HG03354 (cell line): ENCODE data around the gene TSPAN4.

Source experiments
- ATAC-seq: cut with Tn5 transposase; IDR thresholded peaks from one replicate; pipeline ENCODE4 v1.9.1; 2021; ENCODE audit warnings: mild to moderate bottlenecking; ENCODE audit not compliant: unreplicated experiment, poor library complexity, severe bottlenecking

TSPAN4 gene

DNA sequence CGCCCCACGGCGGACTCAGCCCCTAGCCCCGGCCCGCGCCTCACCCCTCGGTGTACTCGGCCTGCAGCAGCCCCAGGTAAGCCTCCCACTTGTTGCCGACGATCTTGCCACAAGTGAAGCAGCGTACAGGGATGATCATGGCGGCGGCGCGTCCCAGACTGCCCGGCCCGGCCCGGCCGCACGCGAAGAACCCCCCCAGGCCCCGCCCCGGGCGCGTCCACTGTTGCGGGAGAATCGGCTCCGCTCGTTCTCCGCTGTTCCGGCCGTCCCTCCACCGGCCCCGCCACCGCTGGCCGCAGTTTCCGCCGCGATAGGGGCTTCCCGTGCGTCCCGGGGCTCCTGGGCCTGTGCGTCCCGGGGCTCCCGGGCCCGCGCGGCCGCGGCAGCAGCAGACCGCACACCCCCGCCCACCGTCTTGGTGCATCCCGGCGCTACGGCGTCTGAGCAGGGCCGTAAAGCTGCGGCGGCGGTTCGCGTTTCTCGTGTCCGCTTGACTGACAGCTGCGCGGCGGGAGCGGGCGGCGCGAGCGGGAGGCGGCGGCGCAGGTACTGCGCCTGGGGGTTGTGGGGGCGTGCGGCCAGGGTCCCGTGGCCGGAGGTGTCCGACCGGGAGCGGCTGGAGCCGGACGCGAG is at the start of gene TSPAN4, which contains the start of gene POLR2L:
TSPAN4 (plus strand) TSS at position 483 of the 633 bp plus-strand sequence. CDS start 7,453 bp downstream, outside the sequence.
POLR2L (minus strand) TSS at position 160 of the 633 bp plus-strand sequence; CDS start at position 139, 21 bp downstream.
- ATAC-seq, result peak; percentile 68

DNA sequence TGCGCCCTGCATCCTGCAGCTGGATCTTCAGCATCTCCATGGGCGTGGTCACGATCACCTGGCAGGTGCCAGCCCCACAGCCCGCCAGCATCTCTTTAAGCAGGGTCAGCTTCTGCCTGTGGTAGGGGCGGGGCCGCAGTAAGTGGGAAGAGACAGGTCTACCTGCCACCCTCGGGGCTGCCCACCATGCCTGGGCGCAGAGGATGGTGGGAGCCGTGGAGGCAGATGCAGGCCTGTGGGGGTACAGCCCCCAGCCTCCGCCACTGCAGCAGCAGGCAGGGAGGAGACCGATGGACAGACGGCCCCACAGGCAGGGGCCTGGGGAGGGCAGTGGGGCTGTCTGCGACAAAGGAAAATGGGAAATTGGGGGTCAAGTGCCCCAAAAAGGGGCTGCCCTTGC is 49.8 kb upstream of the TSPAN4 start:
- no peak for ATAC-seq

- ATAC-seq, result no peak
These were observed 49.1 kb upstream of the TSPAN4 start for GRCh38 chr11:793556-793955.

DNA sequence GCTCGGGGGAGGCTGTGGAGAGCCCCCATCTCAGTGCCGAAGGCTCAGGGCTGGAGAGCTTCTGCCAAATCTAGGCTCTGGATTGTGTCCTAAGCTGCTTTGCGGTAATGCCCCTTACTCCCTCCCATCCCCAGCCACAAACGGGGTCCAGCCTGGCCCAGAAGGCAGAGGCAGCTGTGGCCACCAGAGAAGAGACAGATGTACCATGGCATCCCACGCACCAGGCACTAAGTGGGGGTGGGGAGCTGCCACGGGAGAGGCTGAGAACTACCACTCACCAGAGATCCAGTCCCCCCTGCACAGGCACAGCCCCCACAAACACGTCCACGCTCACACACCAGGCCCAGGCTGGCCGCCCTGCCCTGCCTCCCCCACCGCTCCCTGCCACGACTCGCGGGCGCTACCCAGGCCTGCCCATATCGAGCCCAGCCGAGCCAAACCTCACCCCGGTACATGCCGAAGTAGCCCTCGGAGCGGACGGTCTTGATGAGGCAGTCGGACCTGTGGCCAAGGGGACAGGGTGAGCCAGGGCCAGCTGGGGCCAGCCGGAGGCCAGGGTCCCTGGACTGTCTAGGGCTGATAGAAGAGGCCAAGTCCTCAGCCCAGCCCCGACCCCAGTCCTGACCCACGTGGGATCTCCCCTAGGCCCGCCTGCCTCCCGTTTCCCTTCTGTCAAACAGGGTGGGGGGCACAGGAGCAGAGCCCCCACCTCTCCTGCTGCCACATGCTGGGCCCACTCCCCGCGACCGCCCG is 48.5 kb upstream of the TSPAN4 start:
- ATAC-seq, result no peak

DNA sequence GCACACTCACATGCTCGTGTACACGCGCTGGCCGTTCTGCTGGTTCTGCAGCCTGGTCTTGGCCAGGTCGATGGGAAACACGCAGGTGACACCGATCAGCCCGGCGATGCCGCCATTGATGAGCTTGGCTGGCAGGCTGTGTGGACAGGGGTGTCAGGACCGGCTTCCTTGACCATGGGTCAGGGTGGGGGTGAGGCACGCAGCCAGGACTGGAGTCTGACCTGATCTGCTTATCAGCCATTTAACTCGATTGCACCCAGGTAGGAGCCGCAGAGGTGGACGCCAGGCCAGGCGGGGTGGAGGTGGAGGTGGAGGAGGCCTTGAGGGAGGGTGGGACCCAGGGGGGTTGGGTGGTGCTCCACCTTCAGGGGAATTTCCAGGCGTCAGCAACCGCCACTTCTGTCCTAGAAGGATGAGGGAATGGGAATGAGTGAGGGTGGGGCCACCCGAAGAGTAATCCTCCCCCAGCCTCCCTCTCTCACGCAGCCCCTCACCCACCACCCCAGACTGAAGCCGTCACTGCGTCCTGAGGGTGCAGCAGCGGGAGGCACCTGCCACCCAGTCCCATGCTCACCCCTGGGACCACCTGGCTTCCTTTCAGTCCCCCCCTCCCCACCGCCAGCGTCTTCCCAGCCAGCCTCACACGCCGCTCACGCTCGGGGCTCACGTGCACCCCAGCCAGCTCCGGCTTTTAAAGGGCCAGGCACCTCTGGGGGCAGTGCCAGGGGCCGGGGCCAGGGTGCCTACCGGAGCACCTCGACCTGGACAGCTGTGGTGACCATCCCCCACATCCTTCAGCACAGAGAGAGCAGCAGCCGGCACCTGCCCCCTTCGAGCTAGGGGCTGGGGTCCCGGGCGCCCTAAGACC is 47.7 kb upstream of the TSPAN4 start:
- no peak for ATAC-seq

DNA sequence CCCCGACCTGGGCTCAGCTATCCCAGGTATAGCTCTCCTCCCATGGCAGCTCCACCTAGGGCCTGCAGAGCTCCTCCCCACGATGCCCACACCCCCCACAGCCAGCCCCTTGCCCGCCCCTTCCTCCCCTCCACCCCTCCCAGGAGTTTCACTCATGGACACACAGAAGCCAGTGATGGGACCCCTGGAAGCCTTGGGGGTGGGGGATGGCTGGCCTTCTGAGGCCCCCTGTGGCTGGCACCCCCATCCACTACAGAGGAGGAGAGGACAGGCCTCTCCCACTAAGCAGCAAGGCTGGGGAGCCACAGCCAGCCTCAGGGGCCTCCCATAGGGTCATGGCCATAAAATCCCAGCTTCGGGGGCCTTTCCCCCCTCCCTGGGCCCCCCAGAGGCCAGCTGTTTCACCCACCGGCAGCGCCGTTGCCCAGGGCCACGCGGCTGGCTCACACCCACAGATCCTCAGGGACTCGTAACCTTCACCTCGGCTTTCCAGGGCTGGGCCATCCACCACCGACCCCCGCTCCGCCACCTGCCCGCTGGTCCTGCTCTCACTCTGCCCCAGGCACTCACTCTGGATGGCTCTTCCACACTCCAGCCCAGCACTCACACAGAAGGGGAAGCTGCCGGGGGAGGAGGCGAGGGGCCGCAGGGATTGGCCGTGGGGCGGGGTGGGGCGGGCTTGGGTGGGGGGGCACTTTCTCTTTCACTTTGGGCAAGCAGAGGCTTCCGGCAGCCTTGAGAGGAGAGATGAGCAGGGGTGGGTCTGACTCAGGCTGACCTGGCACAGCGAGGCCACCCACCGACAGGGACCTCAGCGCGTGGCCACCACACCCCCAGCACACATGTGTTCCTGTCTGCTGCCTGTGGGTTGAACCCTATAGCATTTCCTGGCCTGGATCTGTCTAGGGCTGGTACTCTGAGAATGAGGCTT is 46.8 kb upstream of the TSPAN4 start:
- ATAC-seq, result no peak

DNA sequence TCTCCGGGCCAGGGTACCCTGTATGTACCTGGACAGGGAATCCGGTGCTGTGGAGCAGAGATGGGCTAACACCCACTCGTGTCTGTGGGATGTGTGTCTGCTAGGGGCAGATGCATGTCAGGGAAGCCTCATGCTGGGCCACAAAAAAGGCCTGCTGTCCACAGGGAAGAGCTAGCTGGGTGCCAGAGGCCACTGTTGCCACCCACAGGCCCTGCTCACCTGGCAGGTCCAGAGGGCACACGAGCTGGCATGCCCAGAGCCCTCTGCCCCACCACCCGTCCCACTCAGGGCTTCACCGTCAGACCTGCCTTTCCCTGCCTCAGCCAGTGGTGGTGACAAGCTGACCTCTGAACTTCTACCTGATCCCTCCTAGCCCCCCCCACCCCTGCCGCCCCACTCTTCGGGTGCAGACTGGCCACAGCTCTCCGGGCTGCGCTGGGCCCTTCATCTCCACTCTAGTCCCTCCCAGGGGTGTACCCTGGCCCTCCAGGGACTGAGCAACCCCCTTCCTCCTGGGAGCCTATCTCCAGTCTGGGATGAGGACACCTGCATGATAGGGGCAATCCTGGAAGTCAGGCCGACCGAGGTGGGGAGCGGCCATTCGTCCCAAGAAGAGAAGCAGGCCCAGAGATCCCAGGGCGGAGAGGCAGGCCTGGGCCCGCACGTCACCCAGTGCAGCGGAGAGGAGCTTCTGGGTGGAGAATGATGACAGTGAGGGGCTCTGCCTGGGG is 45.9 kb upstream of the TSPAN4 start:
- ATAC-seq, result no peak

- peak; percentile 49 for ATAC-seq
These were observed 45.2 kb upstream of the TSPAN4 start for GRCh38 chr11:797296-798092.

GRCh38 chr11:798093-798713 is 44.4 kb upstream of the TSPAN4 start, which contains the start of gene SLC25A22:
Gene SLC25A22 (minus strand): TSS chr11:798281. CDS start chr11:795006, 3,275 bp downstream.
- ATAC-seq, result peak; percentile 69

GRCh38 chr11:799641-800316 is 42.9 kb upstream of the TSPAN4 start:
- no peak for ATAC-seq

GRCh38 chr11:800473-800872 is 42.2 kb upstream of the TSPAN4 start:
- ATAC-seq, result no peak

DNA sequence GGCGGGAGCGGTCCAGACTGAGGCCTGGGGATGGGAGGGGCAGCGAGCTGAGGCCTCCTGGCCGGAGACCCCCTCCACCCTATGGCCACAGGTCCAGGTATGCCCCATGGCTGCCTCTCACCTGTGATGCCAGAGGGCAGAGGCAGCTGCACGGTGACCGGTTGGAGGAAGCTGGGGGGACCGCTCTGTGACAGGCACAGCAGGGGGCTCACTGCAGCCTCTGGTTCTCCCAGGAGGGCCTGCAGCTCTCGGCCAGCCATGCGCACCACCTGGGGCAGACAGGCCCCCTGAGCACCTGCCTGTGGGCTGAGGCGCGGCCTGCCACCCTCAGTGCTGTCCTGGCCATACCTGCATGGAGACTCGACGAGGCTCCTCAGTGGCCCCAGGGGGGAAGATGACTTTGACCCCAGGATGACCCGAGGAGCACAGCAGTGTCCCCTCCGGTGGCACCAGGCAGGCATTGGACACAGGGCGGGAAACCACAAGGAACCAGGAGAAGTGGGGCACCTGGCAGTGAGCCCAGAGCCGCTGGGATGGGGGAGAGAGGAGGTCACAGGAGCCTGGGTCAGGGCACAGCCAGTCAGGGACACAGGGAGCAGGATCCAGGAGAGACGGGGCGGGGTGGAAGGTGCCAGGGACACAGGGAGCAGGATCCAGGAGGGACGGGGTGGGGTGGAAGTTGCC is 41.4 kb upstream of the TSPAN4 start:
- ATAC-seq, result no peak

DNA sequence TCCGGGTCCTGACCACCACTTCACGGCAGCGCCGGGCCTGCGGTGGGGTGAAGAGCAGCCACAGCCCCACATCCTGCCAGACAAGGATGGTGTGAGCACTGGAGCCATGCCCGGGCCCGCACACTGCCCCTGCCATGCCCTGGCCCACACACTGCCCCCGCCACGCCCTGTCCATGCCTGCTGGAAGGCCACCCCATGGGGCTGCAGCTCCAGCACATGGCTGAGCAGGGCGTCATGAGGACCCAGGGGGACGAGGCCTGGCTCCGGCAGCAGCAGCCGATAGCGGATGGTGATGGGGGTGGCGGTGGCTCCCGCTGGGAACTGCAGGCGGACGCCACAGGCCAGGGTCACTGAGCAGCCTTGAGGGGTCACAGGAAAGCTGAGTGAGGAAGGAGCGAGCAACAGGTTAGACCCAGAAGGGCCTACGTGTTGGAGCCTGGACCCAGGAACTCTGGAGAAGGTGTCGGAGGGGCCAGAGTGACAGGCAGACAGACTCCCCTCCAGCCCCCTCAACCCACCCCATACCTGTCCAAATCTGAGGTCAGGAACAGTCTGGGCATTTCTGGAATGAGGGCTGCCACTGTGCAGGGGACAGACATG is 40.5 kb upstream of the TSPAN4 start:
- no peak for ATAC-seq

DNA sequence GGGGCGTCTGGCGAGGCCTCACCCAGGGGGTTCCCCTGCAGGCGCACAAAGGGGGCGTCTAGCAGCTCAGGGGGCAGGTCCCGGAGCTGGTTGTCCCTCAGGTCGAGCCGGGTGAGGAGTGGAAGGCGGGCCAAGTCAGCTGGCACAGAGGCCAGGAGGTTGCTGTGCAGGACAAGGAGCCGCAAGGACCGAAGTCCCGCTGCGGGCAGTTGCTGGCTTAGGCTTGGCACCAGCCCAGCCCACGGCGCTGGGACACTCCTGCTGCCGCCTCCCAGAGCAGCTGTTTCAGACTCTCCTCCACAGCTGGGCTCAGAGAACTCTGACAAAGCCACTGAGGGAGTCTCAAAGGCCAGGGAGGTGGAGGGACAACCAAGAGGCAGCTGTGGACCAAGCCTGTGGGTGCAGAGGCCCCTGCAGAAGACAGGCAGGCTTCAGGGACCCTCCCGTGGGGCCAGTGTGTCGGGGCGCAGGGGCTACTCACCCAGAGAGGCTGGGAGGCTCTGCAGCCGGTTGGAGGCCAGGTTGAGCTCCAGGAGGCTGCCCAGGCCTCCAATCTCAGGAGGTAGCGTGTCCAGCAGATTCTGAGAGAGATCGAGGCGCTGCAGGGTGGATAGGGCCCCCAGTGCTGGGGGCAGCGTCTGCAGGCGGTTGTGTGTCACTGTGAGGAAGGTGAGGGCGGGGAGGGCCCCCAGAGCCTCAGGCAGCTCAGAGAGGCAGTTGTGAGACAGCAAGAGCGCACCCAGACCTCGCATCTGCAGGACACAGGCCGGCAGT is 39.8 kb upstream of the TSPAN4 start:
- no peak for ATAC-seq

- ATAC-seq, result no peak
These were observed 39.2 kb upstream of the TSPAN4 start for GRCh38 chr11:803467-803742.
